Activated CD8-positive, alpha-beta memory T cell treated with anti-CD3 and anti-CD28 coated beads, Interleukin-2, amount 50 U/mL, for 4 hours (primary cell): ENCODE results near the gene SCRT2.

Experiments used
- DNase-seq: peaks from one replicate; pipeline ENCODE4 v3.0.0-alpha.2; 2020

SCRT2 gene

GRCh38 chr20:623021-623420 lies 52.6 kb downstream of the SCRT2 start:
- no peak for DNase-seq

- no peak for DNase-seq
Measured at GRCh38 chr20:622161-622560, 53.4 kb downstream of the SCRT2 start.

GRCh38 chr20:621125-621756 lies 54.4 kb downstream of the SCRT2 start:
- DNase-seq = no peak

GRCh38 chr20:620246-620645 lies 55.4 kb downstream of the SCRT2 start:
- no peak for DNase-seq

- DNase-seq = no peak
Measured at GRCh38 chr20:618980-619379, 56.6 kb downstream of the SCRT2 start.

GRCh38 chr20:617934-618690 lies 57.5 kb downstream of the SCRT2 start:
- no peak for DNase-seq

GRCh38 chr20:615514-615913 lies 60.1 kb downstream of the SCRT2 start:
- DNase-seq = no peak

- DNase-seq = no peak
Measured at GRCh38 chr20:611843-612185, 63.8 kb downstream of the SCRT2 start.
